Measurements from ENCODE around the gene ALX4. TPM values are rescaled to one million over a fixed set of nuclear protein-coding genes. Genes with fewer than 3 reads are reported as not detected.

Gene ALX4
- total and polyA plus RNA-seq, 2 of the 8 experiments (the other 6 are each of a cell fraction or from before 2014, with no cell fraction given): not detected

DNA sequence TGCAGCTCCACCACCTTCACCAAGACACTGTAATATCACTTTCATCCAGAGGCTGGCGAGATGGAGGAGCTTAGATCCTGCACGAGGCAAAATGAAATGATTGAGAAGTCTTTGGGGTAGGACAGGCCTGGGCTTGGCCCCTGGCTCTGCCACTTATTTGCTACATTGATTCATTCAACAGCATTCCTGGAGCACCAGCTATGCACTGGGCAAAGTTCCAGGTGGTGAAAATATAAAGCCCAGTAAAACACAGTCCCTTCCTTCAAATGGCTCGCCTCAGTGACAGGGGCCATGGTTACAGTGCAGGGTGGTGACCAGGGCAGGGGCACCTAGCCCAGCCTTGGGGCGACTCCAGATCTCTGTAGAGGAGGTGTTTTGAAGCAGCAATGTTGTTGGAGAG is 19.7 kb downstream of the ALX4 start:
- 73% methylated on average over 4 of the region's 4 CpGs; no CpG with 5 or more reads in 1 of the 2 experiments for WGBS, 2 experiments (ENCODE audit: extremely low coverage in 1 of 2, insufficient coverage in 1 of 2, insufficient read length in 1 of 2, insufficient replicate concordance in 2 of 2, low coverage in 1 of 2, low lambda C conversion rate in 2 of 2, missing lambda C conversion rate in 1 of 2)
- TF ChIP-seq GABPA (IDR thresholded peaks at IDR 0.05; ENCODE audit: borderline replicate concordance, insufficient read depth, low read length): no peak
- Histone ChIP-seq H2BK5ac (ENCODE audit: low read depth, low read length) (no peak overlapping the region), H3K14ac (ENCODE audit: insufficient read length) (no peak overlapping the region), H3K36me3 (ENCODE audit: control insufficient read depth in 2 of 4, insufficient read depth in 4 of 4, low read length in 3 of 4) (no peaks in the 10 kb centered on the region), H2AFZ (ENCODE audit: low read length) (no peak overlapping the region), H4K5ac (ENCODE audit: insufficient read length, low read depth, low read length) (no peak overlapping the region), H4K91ac (replicated peaks; ENCODE audit: insufficient read length, low read length) (no peak overlapping the region), H3K9me3 (ENCODE audit: insufficient read depth in 2 of 2, low read depth in 1 of 2, low read length in 1 of 2) (no peaks in the 10 kb centered on the region), H3K9ac (replicated peaks in 1 of 4; ENCODE audit: extremely low read depth in 1 of 4, low read depth in 3 of 4, low read length in 3 of 4) (no peak overlapping the region), H2BK15ac (ENCODE audit: low read length) (no peak overlapping the region), H4K8ac (ENCODE audit: extremely low read depth, insufficient read depth, low read length) (no peak overlapping the region), H3K4me1 (replicated peaks in 1 of 4; ENCODE audit: control insufficient read depth in 3 of 4, insufficient read depth in 4 of 4, low read length in 3 of 4) (peaks cover 0 to 2% (median 0%) of the 10 kb centered on the region in 4 experiments; a peak in 1 of 7 replicates), H2BK20ac (ENCODE audit: low read length) (no peak overlapping the region), H3K23me2 (ENCODE audit: low read depth, low read length) (no peaks in the 10 kb centered on the region), H3K18ac (ENCODE audit: extremely low read depth, low read length) (no peak overlapping the region), H4K20me1 (replicated peaks in 1 of 2; ENCODE audit: control insufficient read depth in 1 of 2, insufficient read depth in 2 of 2, low read length in 2 of 2) (no peaks in the 10 kb centered on the region), H3K27me3 (replicated peaks in 1 of 4; ENCODE audit: control insufficient read depth in 3 of 4, extremely low read depth in 1 of 4, insufficient read depth in 3 of 4, low read length in 3 of 4) (no peaks in the 10 kb centered on the region), H2AK5ac (ENCODE audit: low read depth, low read length) (no peak overlapping the region), H2BK12ac (ENCODE audit: low read depth, low read length) (no peak overlapping the region), H3K27ac (ENCODE audit: low read depth, low read length) (no peak overlapping the region), H3K79me1 (ENCODE audit: low read depth, low read length) (no peaks in the 10 kb centered on the region), H2BK120ac (replicated peaks; ENCODE audit: low read depth, low read length) (no peak overlapping the region), H3K4me3 (ENCODE audit: extremely low read depth in 1 of 4, insufficient read depth in 2 of 4, low read depth in 3 of 4, low read length in 4 of 4) (no peak overlapping the region), H3K56ac (replicated peaks; ENCODE audit: insufficient read length, low read depth, low read length) (no peak overlapping the region), H3K79me2 (ENCODE audit: control insufficient read depth in 1 of 2, insufficient read depth in 2 of 2, low read length in 2 of 2) (no peaks in the 10 kb centered on the region), H3K4me2 (ENCODE audit: insufficient read depth in 1 of 2, low read depth in 2 of 2, low read length in 2 of 2) (no peak overlapping the region), H3K4ac (replicated peaks; ENCODE audit: insufficient read length, low read depth, low read length) (no peak overlapping the region), H3K23ac (ENCODE audit: insufficient read length) (no peak overlapping the region)
- ChIA-PET POLR2A (ENCODE audit: partially characterized antibody) (interaction anchor here (1.5 kb wide), 1 partner anchor 12 kb away, joined by 4 read pairs; no protein-coding TSS in a partner anchor), CTCF (ENCODE audit: partially characterized antibody) (interaction anchor here (0.8 to 7.7 kb wide), 13 partner anchors 21 to 234 kb away, joined by 3 to 47 read pairs (median 4); no protein-coding TSS in a partner anchor)
- DNase-seq (ENCODE audit: low read depth in 1 of 2, low spot score in 2 of 2): no peak
- no peak for FAIRE-seq
